22Rv1 (cell line): ENCODE data around the gene FOXA3.

ENCODE experiments used
- CTCF ChIP-seq: fragments of 450-650 bp; IDR thresholded peaks from 2 replicates; pipeline ENCODE4 v1.5.1; 2017; ENCODE audit warnings: mild to moderate bottlenecking
- ZFX ChIP-seq: fragments of 450-650 bp; IDR thresholded peaks from 2 replicates; pipeline ENCODE4 v1.6.1; 2017; ENCODE audit warnings: antibody characterized with exemption, borderline replicate concordance

GRCh38 chr19:45821103-45821521, 43.0 kb upstream of the FOXA3 start:
- TF ChIP-seq CTCF = no peak
- no peak for TF ChIP-seq ZFX
